ENCODE data around the gene AIPL1.

- TF ChIP-seq BHLHE40 (IDR thresholded peaks at IDR 0.05; ENCODE audit: borderline replicate concordance) (no peak), NFRKB (IDR thresholded peaks at IDR 0.05) (no peak), FOXM1 (IDR thresholded peaks at IDR 0.05; ENCODE audit: borderline replicate concordance) (no peak), SUZ12 (IDR thresholded peaks at IDR 0.05) (no peak), SP1 (IDR thresholded peaks at IDR 0.05) (no peak), LEF1 (IDR thresholded peaks at IDR 0.05; ENCODE audit: borderline replicate concordance) (no peak), FOXK2 (IDR thresholded peaks at IDR 0.05) (no peak), ZNF384 (IDR thresholded peaks at IDR 0.05) (no peak), FOXA1 (IDR thresholded peaks at IDR 0.05) (no peak), PKNOX1 (IDR thresholded peaks at IDR 0.05) (no peak), TARDBP (IDR thresholded peaks at IDR 0.05) (no peak), HDGF (IDR thresholded peaks at IDR 0.05; ENCODE audit: borderline replicate concordance) (no peak), ARNT (IDR thresholded peaks at IDR 0.05) (no peak)
Observed at GRCh38 chr17:6428207-6428965, 6.5 kb downstream of the AIPL1 start.
